Endothelial cell of umbilical vein (primary cell): ENCODE results near the gene GAPDHS. TPM values are rescaled to one million over a fixed set of nuclear protein-coding genes. Genes with fewer than 3 reads are reported as not detected.

Experiments used
- BruUV-seq: library from RNA; stranded (reverse); fragments of 400-500 nt; replicated peaks from 2 replicates; lab custom pipeline; 2021; lab: Mats Ljungman, UMichigan
- CTCF ChIA-PET: fragments of 300-600, 350-600 bp; sonication (Branson Sonifier 250); formaldehyde crosslinking; loops from one replicate; lab custom pipeline; 2021; ENCODE audit warnings: antibody characterized with exemption, inconsistent platforms; lab: Charles Lee
- POLR2A ChIA-PET: fragments of 300-600, 350-600 bp; sonication (Branson Sonifier 250); formaldehyde crosslinking; loops from one replicate; lab custom pipeline; 2021; ENCODE audit warnings: antibody characterized with exemption, inconsistent platforms; lab: Charles Lee
- DNase-seq: peaks from one replicate; pipeline ENCODE4 v3.0.0-alpha.2; 2011; ENCODE audit warnings: low read depth, low spot score
- FAIRE-seq: peaks from 2 replicates; lab custom pipeline; 2011; peaks lifted over from hg19 to GRCh38; lab: Jason Lieb, UNC
- H2AFZ ChIP-seq: 2 replicates; pipeline ENCODE4 v1.6.0; 2012; ENCODE audit warnings: low read depth, low read length, control low read depth, inconsistent platforms
- H3K27ac ChIP-seq: 2 replicates; pipeline ENCODE4 v1.5.1; 2011; ENCODE audit warnings: low read depth, mild to moderate bottlenecking, control low read depth, low read length, moderate library complexity; ENCODE audit not compliant: insufficient read depth
- H3K27me3 ChIP-seq, 2 experiments: 2 replicates each; pipeline versions ENCODE4 v1.6.0 to v1.6.1; 2011; ENCODE audit warnings: low read length in 2 of 2, mixed read lengths in 1 of 2; ENCODE audit not compliant: control insufficient read depth in 2 of 2, insufficient read depth in 2 of 2
- H3K36me3 ChIP-seq, 2 experiments: 2 replicates in 1 of 2; 3 replicates in 1 of 2; pipeline ENCODE4 v1.5.1; 2011; ENCODE audit warnings: low read length in 2 of 2, mild to moderate bottlenecking in 1 of 2, moderate library complexity in 1 of 2; ENCODE audit not compliant: control insufficient read depth in 2 of 2, insufficient read depth in 2 of 2; ENCODE audit errors: extremely low read depth in 1 of 2
- H3K4me1 ChIP-seq: 3 replicates; pipeline ENCODE4 v1.5.1; 2011; ENCODE audit warnings: mild to moderate bottlenecking, low read length; ENCODE audit not compliant: control insufficient read depth, insufficient read depth; ENCODE audit errors: extremely low read depth
- H3K4me2 ChIP-seq: 2 replicates; pipeline ENCODE4 v1.6.1; 2011; ENCODE audit warnings: low read length, control low read depth, mixed read lengths; ENCODE audit not compliant: insufficient read depth
- H3K4me3 ChIP-seq, 3 experiments: fragments of 200-600 bp in 1 of 3; sonication (generic), shearing (Covaris generic) in 1 of 3; replicated peaks in 1 of 3; 2 replicates each; pipeline ENCODE4 v1.5.1; 2011 to 2016; ENCODE audit warnings: control low read depth in 3 of 3, low read length in 3 of 3, mild to moderate bottlenecking in 2 of 3, inconsistent platforms in 1 of 3, low read depth in 1 of 3, moderate library complexity in 1 of 3; ENCODE audit not compliant: insufficient read depth in 1 of 3
- H3K79me2 ChIP-seq: 2 replicates; pipeline ENCODE4 v1.6.0; 2012; ENCODE audit warnings: low read length, inconsistent platforms; ENCODE audit not compliant: control insufficient read depth, insufficient read depth
- H3K9ac ChIP-seq: replicated peaks from 2 replicates; pipeline ENCODE3; 2011; ENCODE audit warnings: low read length, control low read depth; ENCODE audit not compliant: insufficient read depth; ENCODE audit errors: extremely low read depth
- H3K9me1 ChIP-seq: replicated peaks from 3 replicates; pipeline ENCODE4 v1.6.0; 2011; ENCODE audit warnings: mild to moderate bottlenecking, low read length; ENCODE audit not compliant: control insufficient read depth, insufficient read depth; ENCODE audit errors: extremely low read depth
- H3K9me3 ChIP-seq: replicated peaks from 2 replicates; pipeline ENCODE4 v1.5.1; 2012; ENCODE audit warnings: low read length, inconsistent platforms; ENCODE audit not compliant: control insufficient read depth, insufficient read depth
- H4K20me1 ChIP-seq: replicated peaks from 2 replicates; pipeline ENCODE3; 2011; ENCODE audit warnings: mild to moderate bottlenecking, low read length; ENCODE audit not compliant: control insufficient read depth, insufficient read depth; ENCODE audit errors: extremely low read depth
- EZH2 ChIP-seq: IDR thresholded peaks from 2 replicates; pipeline ENCODE4 v1.6.1; 2012; ENCODE audit warnings: borderline replicate concordance, low read depth, mild to moderate bottlenecking, moderate library complexity, low read length, inconsistent platforms; ENCODE audit not compliant: severe bottlenecking
- FOS ChIP-seq: IDR thresholded peaks from 2 replicates; pipeline ENCODE4 v1.6.1; 2011; ENCODE audit warnings: mild to moderate bottlenecking, low read length, moderate library complexity, borderline replicate concordance; ENCODE audit not compliant: insufficient read depth
- GATA2 ChIP-seq: IDR thresholded peaks from 2 replicates; pipeline ENCODE4 v1.7.0; 2011; ENCODE audit warnings: low read depth, mild to moderate bottlenecking, moderate library complexity, mixed read lengths, low read length; ENCODE audit not compliant: insufficient read length, insufficient read depth
- JUN ChIP-seq: IDR thresholded peaks from 2 replicates; pipeline ENCODE4 v1.6.1; 2011; ENCODE audit warnings: borderline replicate concordance, low read depth; ENCODE audit not compliant: insufficient read length, insufficient read depth
- MYC ChIP-seq: IDR thresholded peaks from one replicate; pipeline ENCODE4 v1.6.1; 2011; ENCODE audit warnings: mild to moderate bottlenecking, low read depth, low read length
- POLR2A ChIP-seq: IDR thresholded peaks from 2 replicates; pipeline ENCODE4 v1.6.1; 2012; ENCODE audit warnings: low read depth, mild to moderate bottlenecking, control low read depth, low read length
- POLR2AphosphoS5 ChIP-seq: IDR thresholded peaks from 2 replicates; pipeline ENCODE4 v1.6.1; 2012; ENCODE audit warnings: low read depth, mild to moderate bottlenecking, control low read depth, low read length, moderate library complexity; ENCODE audit not compliant: insufficient read depth
- dilution Hi-C: fragments of 300-500 bp; cut with MboI; formaldehyde crosslinking; loops from one replicate; pipeline ENCODE4 v1.15.0; 2019; ENCODE audit warnings: low sequenced_read_pairs; ENCODE audit not compliant: extremely low pct_ligation_motif_present
- intact Hi-C: fragments of 100-400 bp; cut with micrococcal nuclease; formaldehyde crosslinking; loops from one replicate; pipeline ENCODE4 v1.10.0; 2022
- polyA plus RNA-seq, 4 experiments: library from polyadenylated mRNA; depleted of rRNA in 3 of 4; stranded (reverse) in 3 of 4; unstranded in 1 of 4; fragments of >200 nt; gene quantifications; 2 replicates each; pipeline versions ENCODE4 v1.2.1 to v1.2.3, GENCODE V29; 2011 to 2012; ENCODE audit warnings: missing spikeins in 1 of 4
- total RNA-seq: library from RNA; stranded (reverse); gene quantifications from 2 replicates; pipeline ENCODE4 v1.2.3, GENCODE V29; 2021
- TF ChIP-seq, protein P1 (sequence below): IDR thresholded peaks from 2 replicates; pipeline ENCODE4 v1.6.1; 2011; ENCODE audit not compliant: insufficient read depth, insufficient read length
- TF ChIP-seq, protein P2 (sequence below), 2 donors: IDR thresholded peaks; 1 replicate in 1 of 2; 2 replicates in 1 of 2; pipeline ENCODE4 v1.5.1; 2011; ENCODE audit warnings: low read length in 2 of 2, mild to moderate bottlenecking in 2 of 2, moderate library complexity in 2 of 2, control low read depth in 1 of 2, inconsistent platforms in 1 of 2, low read depth in 1 of 2; ENCODE audit not compliant: insufficient read depth in 1 of 2; ENCODE audit errors: extremely low read depth in 1 of 2

GAPDHS gene
- total and polyA plus RNA-seq, 2 donors (not counting 3 experiments of a cell fraction or from before 2014, with no cell fraction given), result not detected

DNA sequence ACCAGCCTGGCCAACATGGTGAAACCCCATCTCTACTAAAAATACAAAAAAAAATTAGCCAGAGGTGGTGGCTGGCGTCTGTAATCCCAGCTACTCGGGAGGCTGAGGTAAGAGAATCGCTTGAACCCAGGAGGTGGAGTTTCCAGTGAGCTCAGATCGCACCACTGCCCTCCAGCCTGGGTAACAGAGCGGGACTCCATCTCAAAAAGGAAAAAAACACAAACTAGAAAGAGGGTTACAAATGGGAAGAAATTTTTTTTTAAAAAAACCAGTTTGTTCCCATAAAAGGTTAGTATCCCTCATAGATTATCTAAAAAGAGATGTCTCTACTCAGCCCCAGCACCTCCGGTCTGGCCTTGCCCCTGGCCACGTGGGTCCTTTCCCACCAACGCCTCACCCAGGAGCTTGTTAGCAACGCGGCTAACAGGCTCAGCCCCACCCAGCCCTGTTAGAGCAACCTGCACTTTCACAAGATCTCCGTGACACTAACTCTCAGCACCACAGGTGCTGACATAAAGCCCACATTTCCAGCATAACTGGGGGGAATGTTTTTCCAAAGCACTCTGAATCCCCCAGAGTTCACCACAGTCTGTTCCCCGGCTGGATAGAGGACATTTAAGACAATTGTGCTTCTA is 24.1 kb upstream of the GAPDHS start:
- H3K4me2 ChIP-seq, result no peak overlapping the region
- H3K27me3 ChIP-seq, result peaks cover 29 to 35% of the 10 kb centered on the region in 2 experiments
- H3K36me3 ChIP-seq, result no peaks in the 10 kb centered on the region
- H3K27ac ChIP-seq, result no peak overlapping the region
- H2AFZ ChIP-seq, result no peak overlapping the region
- POLR2A ChIA-PET, result no interaction called here
- intact Hi-C loops, result no loop called here
- DNase-seq (no peak), FAIRE-seq (no peak)
- no peak overlapping the region for H3K9ac ChIP-seq
- no peaks in the 10 kb centered on the region for H3K9me3 ChIP-seq
- TF ChIP-seq FOS (no peak), EZH2 (no peak), POLR2AphosphoS5 (no peak), GATA2 (no peak), POLR2A (no peak), JUN (no peak), MYC (no peak)
- TF ChIP-seq, protein P1, sequence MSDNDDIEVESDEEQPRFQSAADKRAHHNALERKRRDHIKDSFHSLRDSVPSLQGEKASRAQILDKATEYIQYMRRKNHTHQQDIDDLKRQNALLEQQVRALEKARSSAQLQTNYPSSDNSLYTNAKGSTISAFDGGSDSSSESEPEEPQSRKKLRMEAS, result no peak
- TF ChIP-seq, protein P2, sequence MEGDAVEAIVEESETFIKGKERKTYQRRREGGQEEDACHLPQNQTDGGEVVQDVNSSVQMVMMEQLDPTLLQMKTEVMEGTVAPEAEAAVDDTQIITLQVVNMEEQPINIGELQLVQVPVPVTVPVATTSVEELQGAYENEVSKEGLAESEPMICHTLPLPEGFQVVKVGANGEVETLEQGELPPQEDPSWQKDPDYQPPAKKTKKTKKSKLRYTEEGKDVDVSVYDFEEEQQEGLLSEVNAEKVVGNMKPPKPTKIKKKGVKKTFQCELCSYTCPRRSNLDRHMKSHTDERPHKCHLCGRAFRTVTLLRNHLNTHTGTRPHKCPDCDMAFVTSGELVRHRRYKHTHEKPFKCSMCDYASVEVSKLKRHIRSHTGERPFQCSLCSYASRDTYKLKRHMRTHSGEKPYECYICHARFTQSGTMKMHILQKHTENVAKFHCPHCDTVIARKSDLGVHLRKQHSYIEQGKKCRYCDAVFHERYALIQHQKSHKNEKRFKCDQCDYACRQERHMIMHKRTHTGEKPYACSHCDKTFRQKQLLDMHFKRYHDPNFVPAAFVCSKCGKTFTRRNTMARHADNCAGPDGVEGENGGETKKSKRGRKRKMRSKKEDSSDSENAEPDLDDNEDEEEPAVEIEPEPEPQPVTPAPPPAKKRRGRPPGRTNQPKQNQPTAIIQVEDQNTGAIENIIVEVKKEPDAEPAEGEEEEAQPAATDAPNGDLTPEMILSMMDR (IDR thresholded peaks at IDR 0.05; ENCODE audit: extremely low read depth in 1 of 2, insufficient read depth in 1 of 2, low read depth in 1 of 2, low read length in 2 of 2), result no peak
- H3K4me1 ChIP-seq, result no peaks in the 10 kb centered on the region
- no peaks in the 10 kb centered on the region for H4K20me1 ChIP-seq
- CTCF ChIA-PET, result interaction anchor here (0.9 to 4.0 kb wide), 10 partner anchors 8 to 311 kb away, joined by 3 to 28 read pairs (median 5); no protein-coding TSS in a partner anchor
- dilution Hi-C loops, result no loop called here
- BruUV-seq, result no TSS peak
- H3K4me3 ChIP-seq, result no peak overlapping the region
- H3K79me2 ChIP-seq, result no peaks in the 10 kb centered on the region
- no peaks in the 10 kb centered on the region for H3K9me1 ChIP-seq
